Esophagus muscularis mucosa (tissue), 4 donors: ENCODE measurements around the gene NUP35. TPM values are rescaled to one million over a fixed set of nuclear protein-coding genes. Genes with fewer than 3 reads are reported as not detected.
"Not testable (repeated sequence)": the region's sequence is repeated elsewhere in the genome, so short reads cannot be mapped to it uniquely, and the experiment has no call there.

Experiments used
- DNase-seq: peaks from one replicate; pipeline ENCODE4 v3.0.0-alpha.2; 2017; ENCODE audit errors: extremely low spot score
- H3K27ac ChIP-seq, 4 donors: fragments of 200-600 bp; sonication (generic); replicated peaks in 1 of 4; 1 replicate in 3 of 4; 2 replicates in 1 of 4; pipeline ENCODE4 v1.5.1; 2016 to 2019; ENCODE audit warnings: mild to moderate bottlenecking in 1 of 4
- H3K27me3 ChIP-seq, 4 donors: fragments of 200-600 bp; sonication (generic); one replicate each; pipeline versions ENCODE4 v1.5.1 to v1.6.0; 2016 to 2019
- H3K36me3 ChIP-seq, 4 donors: fragments of 200-600 bp; sonication (generic); one replicate each; pipeline ENCODE4 v1.5.1; 2016 to 2019
- H3K4me1 ChIP-seq, 4 donors: fragments of 200-600 bp; sonication (generic); one replicate each; pipeline ENCODE4 v1.5.1; 2016 to 2019
- H3K4me3 ChIP-seq, 4 donors: fragments of 200-600 bp; sonication (generic); 1 replicate in 2 of 4; 2 replicates in 2 of 4; pipeline ENCODE4 v1.5.1; 2016 to 2019; ENCODE audit warnings: mild to moderate bottlenecking in 4 of 4, moderate library complexity in 1 of 4
- H3K9me3 ChIP-seq, 4 donors: fragments of 200-600 bp; sonication (generic); 1 replicate in 3 of 4; 2 replicates in 1 of 4; pipeline ENCODE4 v1.5.1; 2016 to 2019
- EP300 ChIP-seq: sonication (generic); formaldehyde crosslinking; IDR thresholded peaks from one replicate; pipeline ENCODE4 v1.6.1; 2017; ENCODE audit warnings: antibody characterized with exemption
- POLR2A ChIP-seq: fragments of 450-650 bp; IDR thresholded peaks from one replicate; pipeline ENCODE4 v1.6.1; 2017; ENCODE audit warnings: antibody characterized with exemption, moderate library complexity, mild to moderate bottlenecking, low read depth
- POLR2AphosphoS5 ChIP-seq, 2 donors: sonication (generic); formaldehyde crosslinking; IDR thresholded peaks; one replicate each; pipeline ENCODE4 v1.6.1; 2017; ENCODE audit warnings: antibody characterized with exemption in 2 of 2
- WGBS: methylation state at CpG from one replicate; pipeline ENCODE4 v1.1.5; 2018; 5-methylcytosine and 5-hydroxymethylcytosine counted together
- intact Hi-C: fragments of 100-400 bp; cut with DNase I; formaldehyde crosslinking; loops from one replicate; pipeline ENCODE4 v1.15.1; 2023
- total RNA-seq, 4 donors: library from RNA; depleted of rRNA; stranded (reverse); fragments of >200 nt; gene quantifications; one replicate each; pipeline versions ENCODE4 v1.1.0 to v1.2.1, GENCODE V29; 2016
- TF ChIP-seq, protein P1 (sequence below), 3 experiments: fragments of 200-600 bp in 2 of 3; fragments of 450-650 bp in 1 of 3; sonication (generic) in 2 of 3; IDR thresholded peaks; one replicate each; pipeline ENCODE4 v1.5.1; 2017 to 2019; ENCODE audit warnings: antibody characterized with exemption in 3 of 3, mild to moderate bottlenecking in 2 of 3, moderate library complexity in 1 of 3

The NUP35 gene
- total RNA-seq, 4 donors from 2014 or later, result 7.6 to 11.6 (median 10.7) TPM

DNA sequence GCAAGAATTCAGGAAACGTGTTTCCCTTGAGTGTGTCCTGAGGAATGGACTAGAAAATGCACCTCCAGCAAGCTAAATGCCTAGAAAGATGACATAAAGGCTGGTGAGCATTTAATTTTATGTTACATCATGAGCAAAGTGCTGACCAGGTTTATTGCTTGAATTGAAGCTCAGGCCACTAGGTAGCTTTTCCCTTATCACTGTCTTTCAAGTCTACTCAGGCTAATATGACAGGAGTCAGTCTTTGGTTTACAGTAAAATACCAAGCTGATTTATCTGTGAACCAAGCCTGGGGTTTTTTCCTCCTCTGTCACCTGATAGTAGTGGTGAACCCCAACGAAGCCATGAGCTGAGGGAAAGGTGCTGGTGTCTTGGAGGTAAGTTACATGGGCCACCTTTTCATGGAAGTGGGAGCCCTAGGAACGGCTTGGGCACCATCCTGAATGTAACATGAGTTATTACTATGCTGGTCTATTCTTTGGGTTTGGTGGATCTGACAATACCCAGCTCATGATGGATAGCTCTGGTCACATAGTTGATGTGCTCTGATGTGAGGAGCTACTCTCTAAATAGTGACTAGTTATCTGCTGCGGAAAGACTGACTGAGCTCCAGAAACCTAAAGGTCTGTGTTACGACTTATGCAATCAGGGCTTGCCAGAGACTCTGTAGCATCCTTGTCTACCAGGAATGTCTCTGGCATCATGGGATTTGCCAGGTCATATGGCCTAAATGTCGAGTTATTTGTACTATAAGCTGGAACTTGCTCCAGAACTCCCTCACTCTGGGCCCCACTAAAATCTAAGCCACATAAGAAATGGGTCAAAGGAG lies 39.8 kb downstream of the NUP35 start:
- Histone ChIP-seq H3K4me1 (no peaks in the 10 kb centered on the region), H3K9me3 (no peaks in the 10 kb centered on the region), H3K27me3 (no peaks in the 10 kb centered on the region), H3K27ac (no peak overlapping the region), H3K4me3 (no peak overlapping the region), H3K36me3 (peaks cover 0 to 53% (median 33%) of the 10 kb centered on the region in 4 donors)
- TF ChIP-seq POLR2AphosphoS5 (IDR thresholded peaks at IDR 0.05) (no peak), POLR2A (no peak), EP300 (no peak)
- TF ChIP-seq, protein P1, sequence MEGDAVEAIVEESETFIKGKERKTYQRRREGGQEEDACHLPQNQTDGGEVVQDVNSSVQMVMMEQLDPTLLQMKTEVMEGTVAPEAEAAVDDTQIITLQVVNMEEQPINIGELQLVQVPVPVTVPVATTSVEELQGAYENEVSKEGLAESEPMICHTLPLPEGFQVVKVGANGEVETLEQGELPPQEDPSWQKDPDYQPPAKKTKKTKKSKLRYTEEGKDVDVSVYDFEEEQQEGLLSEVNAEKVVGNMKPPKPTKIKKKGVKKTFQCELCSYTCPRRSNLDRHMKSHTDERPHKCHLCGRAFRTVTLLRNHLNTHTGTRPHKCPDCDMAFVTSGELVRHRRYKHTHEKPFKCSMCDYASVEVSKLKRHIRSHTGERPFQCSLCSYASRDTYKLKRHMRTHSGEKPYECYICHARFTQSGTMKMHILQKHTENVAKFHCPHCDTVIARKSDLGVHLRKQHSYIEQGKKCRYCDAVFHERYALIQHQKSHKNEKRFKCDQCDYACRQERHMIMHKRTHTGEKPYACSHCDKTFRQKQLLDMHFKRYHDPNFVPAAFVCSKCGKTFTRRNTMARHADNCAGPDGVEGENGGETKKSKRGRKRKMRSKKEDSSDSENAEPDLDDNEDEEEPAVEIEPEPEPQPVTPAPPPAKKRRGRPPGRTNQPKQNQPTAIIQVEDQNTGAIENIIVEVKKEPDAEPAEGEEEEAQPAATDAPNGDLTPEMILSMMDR (IDR thresholded peaks at IDR 0.05), result no peak
- intact Hi-C loops, result no loop called here
- DNase-seq, result no peak
- WGBS, result 79% methylated on average over 6 of the region's 6 CpGs

- Histone ChIP-seq H3K27me3 (no peaks in the 10 kb centered on the region), H3K36me3 (peaks cover 0 to 47% (median 31%) of the 10 kb centered on the region in 4 donors), H3K9me3 (no peaks in the 10 kb centered on the region), H3K4me1 (no peaks in the 10 kb centered on the region), H3K4me3 (no peak overlapping the region), H3K27ac (no peak overlapping the region)
- WGBS, result 97% methylated on average over 4 of the region's 4 CpGs
- intact Hi-C loops, result no loop called here
- DNase-seq, result no peak
- no peak for TF ChIP-seq POLR2AphosphoS5 (IDR thresholded peaks at IDR 0.05)
- no peak for TF ChIP-seq EP300
- TF ChIP-seq, protein P1 (IDR thresholded peaks at IDR 0.05), result no peak
- no peak for TF ChIP-seq POLR2A
These were observed 40.4 kb downstream of the NUP35 start for GRCh38 chr2:183164650-183165015.

DNA sequence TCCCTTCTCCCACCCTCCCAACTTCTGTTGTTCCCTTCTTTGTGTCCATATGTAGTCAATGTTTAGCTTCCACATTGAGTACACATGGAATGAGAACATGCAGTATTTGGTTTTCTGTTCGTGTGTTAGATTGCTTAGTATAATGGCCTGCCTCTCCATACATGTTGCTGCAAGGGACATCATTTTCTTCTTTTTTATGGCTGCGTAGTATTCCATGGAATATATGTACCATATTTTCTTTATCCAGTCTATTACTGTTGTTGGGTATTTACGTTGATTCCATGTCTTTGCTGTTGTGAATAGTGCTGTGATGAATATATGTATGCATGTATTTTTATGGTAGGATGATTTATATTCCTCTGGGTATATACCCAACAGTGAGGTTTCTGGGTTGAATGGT lies 42.0 kb downstream of the NUP35 start:
- Histone ChIP-seq H3K4me3 (no peak overlapping the region), H3K27me3 (no peaks in the 10 kb centered on the region), H3K9me3 (no peaks in the 10 kb centered on the region), H3K4me1 (no peaks in the 10 kb centered on the region), H3K27ac (no peak overlapping the region), H3K36me3 (peaks cover 0 to 31% (median 21%) of the 10 kb centered on the region in 4 donors)
- intact Hi-C loops, result no loop called here
- TF ChIP-seq, protein P1 (IDR thresholded peaks at IDR 0.05), result no peak
- TF ChIP-seq POLR2AphosphoS5 (IDR thresholded peaks at IDR 0.05), result no peak
- no peak for TF ChIP-seq EP300
- TF ChIP-seq POLR2A, result no peak
- WGBS, result 100% methylated on average over 3 of the region's 3 CpGs
- no peak for DNase-seq

GRCh38 chr2:183166976-183167375 lies 42.7 kb downstream of the NUP35 start:
- H3K9me3 ChIP-seq, DNase-seq, H3K27ac ChIP-seq, intact Hi-C loops, H3K4me3 ChIP-seq, H3K4me1 ChIP-seq, H3K27me3 ChIP-seq: not testable (repeated sequence)
- 88% methylated on average over 5 of the region's 5 CpGs for WGBS
- H3K36me3 ChIP-seq, result peaks cover 0 to 24% (median 15%) of the 10 kb centered on the region in 4 donors

GRCh38 chr2:183172220-183172887 lies 48.1 kb downstream of the NUP35 start:
- Histone ChIP-seq H3K9me3 (peaks cover 0 to 9% (median 3%) of the 10 kb centered on the region in 4 donors), H3K4me1 (no peaks in the 10 kb centered on the region), H3K36me3 (no peaks in the 10 kb centered on the region), H3K27ac (no peak overlapping the region), H3K27me3 (no peaks in the 10 kb centered on the region), H3K4me3 (no peak overlapping the region)
- WGBS, result 98% methylated on average over 4 of the region's 6 CpGs
- TF ChIP-seq POLR2A (no peak), POLR2AphosphoS5 (IDR thresholded peaks at IDR 0.05) (no peak), EP300 (no peak)
- TF ChIP-seq, protein P1 (IDR thresholded peaks at IDR 0.05), result no peak
- intact Hi-C loops, result no loop called here
- DNase-seq, result no peak
